Fibroblast of skin of left biceps (primary cell): ENCODE data around the gene MEA1.
"Not testable (repeated sequence)": the region's sequence is repeated elsewhere in the genome, so short reads cannot be mapped to it uniquely, and the experiment has no call there.

Experiments
- DNase-seq, 2 experiments: peaks; one replicate each; pipeline ENCODE4 v3.0.0-alpha.2; 2013; ENCODE audit warnings: low read depth in 2 of 2

The MEA1 gene

GRCh38 chr6:43013843-43014433, at the start of gene MEA1, which contains the start of gene KLHDC3:
MEA1 (minus strand) TSS chr6:43013946; CDS start chr6:43013813, 133 bp downstream.
KLHDC3 (plus strand) TSS chr6:43014249; CDS start chr6:43017193, 2,944 bp downstream.
- DNase-seq = peak; percentile 99

DNA sequence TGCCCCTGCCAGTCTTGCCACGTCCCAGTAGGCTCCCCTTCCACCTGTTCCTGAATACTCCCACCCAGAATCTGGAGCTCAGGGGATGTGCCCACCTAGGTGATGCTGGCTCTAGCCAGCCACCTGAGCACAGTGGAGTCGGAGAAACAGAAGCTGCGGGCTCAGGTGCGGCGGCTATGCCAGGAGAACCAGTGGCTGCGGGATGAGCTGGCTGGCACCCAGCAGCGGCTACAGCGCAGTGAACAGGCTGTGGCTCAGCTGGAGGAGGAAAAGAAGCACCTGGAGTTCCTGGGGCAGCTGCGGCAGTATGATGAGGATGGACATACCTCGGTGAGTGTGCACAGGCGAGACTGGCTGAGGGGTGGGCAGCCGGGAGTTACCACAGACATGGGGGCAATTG, 49.1 kb upstream of the MEA1 start:
- DNase-seq = no peak

DNA sequence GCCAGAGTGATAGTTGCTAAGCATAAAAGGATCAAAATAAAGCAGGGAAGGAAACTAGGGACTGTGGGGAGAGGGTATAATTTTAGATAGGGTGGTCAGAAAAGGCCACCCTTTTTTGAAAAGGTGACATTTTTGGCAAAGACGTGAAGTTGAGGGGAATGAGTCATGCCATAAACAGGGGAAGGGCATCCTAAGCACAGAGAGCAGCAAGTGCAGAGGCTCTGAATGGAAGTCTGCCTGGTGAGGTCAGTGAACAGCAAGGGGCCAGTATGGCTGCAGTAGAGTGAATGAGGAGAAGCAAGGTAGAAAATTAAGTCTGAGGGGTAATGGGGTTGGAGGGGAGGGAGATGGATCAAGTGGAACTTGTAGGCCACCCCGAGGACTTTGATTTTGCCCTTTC, 48.1 kb upstream of the MEA1 start:
- no peak for DNase-seq

GRCh38 chr6:43060755-43061633, 47.2 kb upstream of the MEA1 start:
- no peak for DNase-seq

DNA sequence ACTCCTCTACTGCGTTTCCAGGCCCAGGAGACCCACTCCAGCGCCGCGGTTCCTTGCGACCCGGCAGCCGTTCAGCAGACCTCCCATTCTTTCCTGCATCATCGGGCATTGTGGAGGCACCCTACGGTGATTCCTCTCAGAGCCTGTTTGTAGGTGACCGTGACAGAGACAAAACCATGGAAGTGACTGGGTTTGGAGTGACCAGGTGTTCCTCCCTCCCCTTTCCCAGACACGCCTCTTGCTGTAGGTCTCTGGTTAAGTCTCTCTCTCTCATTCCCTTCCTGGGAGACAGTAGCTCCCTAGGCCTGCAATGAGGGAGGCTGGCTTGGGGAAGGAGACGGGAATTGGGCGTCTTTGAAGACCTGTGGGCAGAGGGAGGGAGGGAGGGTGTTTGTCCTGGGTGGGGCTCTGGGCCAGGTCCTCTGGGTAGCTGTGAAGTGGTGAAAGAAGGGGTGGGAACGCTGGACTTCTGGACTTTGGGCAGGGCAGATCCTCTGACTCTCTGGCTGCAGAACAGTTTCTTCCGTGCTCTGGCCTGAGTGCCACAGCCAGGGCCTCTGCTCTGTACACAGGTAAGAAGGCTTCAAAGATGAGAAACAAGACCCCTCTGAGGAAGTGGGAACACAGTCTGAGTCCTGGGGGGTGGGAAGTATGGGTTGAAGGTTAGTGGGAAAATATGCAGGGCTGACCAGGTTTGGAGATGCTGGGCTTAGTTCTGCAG, 46.4 kb upstream of the MEA1 start:
- DNase-seq = no peak

GRCh38 chr6:43059168-43060033, 45.7 kb upstream of the MEA1 start, which contains the start of the genes KLC4 and MRPL2:
KLC4 (plus strand) TSS chr6:43059631; CDS start chr6:43061336, 1,705 bp downstream.
MRPL2 (minus strand) TSS chr6:43059434; CDS start chr6:43059381, 53 bp downstream.
- DNase-seq = peak; percentile 94 to 95

- no peak for DNase-seq
Observed at GRCh38 chr6:43058531-43058930, 44.8 kb upstream of the MEA1 start.

DNA sequence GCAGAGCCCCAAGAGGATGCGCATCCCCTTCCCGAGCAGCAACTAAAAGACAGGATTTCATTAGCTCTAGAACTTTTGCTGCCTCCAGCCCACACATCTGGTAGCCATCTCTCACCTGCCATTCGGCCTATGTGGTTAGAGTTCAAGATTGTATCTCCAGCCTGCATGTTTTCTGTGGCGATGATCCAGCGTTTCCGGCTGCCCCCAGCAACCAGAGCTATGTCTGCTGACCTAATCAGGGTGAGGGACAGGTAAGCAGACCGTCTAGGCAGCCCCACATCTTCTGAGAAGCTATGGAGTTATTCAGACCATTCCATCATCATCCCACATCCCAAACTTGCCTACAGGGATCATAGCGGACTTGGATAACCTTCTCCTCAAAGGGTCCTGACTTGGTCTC, 42.2 kb upstream of the MEA1 start:
- DNase-seq = no peak

DNA sequence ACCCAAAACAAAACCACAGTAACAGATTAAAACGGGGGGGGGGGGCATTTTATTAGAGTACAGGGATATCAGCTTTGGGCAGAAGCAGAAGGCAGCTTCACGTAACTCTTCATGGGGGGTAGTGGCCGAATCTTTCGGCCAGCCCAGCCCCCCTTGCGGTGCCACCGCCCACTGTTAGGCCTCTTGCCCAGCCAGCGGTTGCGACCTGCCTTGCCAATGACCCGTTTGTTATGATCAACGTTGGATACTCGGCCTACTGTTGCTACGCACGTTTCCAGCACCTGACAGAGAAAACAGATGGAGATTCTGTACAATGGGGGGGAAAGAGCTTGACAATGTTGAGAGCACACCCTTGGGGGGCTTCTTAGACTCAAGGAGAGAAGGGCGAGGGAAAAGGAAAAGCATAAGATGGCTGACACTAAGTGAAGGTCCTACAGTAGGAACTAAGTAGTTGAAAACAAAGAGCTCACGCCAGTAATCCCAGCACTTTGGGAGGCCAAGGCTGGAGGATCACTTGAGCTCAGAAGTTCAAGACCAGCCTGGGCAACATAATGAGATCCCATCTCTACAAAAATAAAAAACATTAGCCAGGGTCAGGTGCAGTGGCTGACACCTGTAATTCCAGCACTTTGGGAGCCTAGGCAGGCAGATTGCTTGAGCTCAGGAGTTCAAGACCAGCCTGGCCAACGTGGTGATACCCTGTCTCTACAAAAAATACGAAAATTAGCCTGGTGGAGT, 40.6 kb upstream of the MEA1 start:
- DNase-seq = no peak

DNA sequence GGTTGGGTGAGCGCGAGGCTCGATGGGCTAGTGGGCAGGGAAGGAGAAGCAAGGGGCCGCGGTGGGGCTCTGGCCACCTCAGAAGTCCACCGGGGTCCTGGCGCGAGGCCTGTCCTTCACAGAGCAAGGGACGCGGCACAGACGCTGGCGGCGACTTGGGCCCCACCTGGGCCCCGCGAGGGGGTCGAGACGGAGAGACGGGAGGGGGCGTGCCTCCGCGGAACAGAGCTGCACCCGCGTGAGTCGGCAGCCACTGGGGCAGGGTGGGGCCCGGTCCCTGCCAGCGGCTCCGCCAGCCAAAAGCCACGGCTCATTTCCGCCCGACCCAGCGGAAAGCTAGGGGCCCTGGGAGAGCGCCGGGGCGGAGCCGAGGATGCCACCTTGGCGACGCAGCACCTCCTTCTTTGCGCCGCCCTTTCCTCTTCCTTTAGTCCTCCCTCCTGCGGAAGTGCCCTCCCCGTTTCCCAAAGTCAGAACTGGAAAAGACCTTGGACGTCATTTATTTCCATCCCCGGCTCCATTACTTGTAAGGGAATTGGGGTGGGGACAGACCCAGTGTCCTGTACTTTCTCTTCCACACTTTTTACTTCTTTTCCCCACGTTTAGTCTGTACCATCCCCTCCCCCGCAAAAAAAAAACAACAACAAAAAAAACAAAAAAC, 39.9 kb upstream of the MEA1 start, which contains the start of gene CUL7:
TSS of gene CUL7 (minus strand) at position 307 of the 661 bp plus-strand sequence. CDS start 1,063 bp downstream, outside the sequence.
- peak; percentile 87 for DNase-seq

GRCh38 chr6:43052842-43053544, 39.2 kb upstream of the MEA1 start:
- no peak for DNase-seq

DNA sequence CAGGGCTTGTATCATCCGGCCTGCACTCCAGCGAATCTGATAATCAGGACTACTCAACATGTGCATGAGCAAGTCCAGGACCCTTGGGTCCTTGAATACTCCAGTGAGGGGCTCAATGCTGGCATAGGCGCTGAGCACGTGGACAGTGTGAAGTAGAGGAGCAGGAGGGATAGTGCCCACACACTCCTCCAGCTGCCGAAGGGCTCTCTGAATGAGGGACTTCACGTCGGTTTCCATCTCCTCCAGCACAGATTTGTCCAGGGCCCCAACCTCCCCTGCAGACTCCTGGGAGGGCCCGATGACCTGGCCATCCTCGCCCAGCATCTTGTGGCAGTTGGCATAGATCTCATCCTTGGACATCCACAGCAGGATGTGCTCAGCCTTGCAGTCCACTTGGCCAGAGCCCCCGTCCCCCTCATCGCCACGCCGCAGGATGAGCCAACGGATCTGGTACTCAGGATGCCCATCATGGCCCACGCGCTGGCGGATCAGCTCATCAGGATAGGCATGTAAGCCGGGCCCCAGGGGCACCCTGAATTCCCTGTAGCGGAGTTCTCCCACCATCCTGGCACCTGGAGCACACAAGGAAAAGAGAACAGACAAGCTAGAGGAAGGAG, 38.6 kb upstream of the MEA1 start:
- DNase-seq = no peak

GRCh38 chr6:43050981-43051380, 37.2 kb upstream of the MEA1 start:
- DNase-seq = no peak

DNA sequence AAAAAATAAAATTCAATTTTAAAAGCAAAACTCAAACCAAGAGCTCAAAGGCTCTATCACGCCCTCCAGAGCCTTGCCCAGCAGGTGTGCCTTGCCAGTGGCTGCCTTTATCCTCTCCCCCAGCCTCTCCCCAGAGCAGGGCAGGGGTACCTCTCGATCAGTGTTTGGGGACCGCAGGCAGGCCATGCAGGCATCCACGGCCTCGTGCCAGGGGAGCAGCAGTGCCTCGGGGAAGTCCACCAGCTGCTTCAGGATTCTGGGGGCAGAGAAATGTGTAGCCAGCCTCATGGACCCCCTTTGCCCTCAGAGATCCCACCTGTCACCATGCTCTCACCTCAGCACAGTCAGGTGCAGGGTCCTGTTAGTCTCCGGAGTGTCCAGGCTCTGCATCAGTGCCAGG, 34.3 kb upstream of the MEA1 start:
- DNase-seq = no peak

DNA sequence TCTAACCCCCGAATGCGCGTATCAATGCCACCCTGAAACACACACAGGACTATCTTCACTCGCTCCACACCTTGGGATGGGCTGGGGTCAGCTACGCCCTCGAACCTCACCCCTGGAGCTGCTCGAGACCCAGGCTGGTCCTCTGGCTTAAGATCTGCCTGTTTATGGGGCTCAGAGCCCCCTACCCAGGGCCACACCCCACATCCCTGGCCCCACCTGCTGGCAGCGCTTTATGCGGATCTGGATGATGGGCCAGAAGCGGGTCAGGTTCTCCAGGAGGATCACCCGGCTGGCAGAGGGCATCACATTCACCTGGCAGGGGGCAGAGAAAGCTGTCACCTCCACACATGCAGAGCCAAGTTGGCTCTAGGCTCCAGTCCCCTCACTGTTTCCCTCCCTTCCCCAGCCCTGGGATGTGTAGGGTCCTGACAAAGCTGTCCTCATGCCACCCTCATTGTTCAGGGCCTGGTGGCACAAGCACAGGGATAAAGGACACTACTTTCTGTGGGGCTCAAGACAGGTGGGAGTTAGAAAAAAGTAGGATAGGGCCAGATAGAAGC, 31.7 kb upstream of the MEA1 start:
- no peak for DNase-seq

GRCh38 chr6:43043310-43043709, 29.6 kb upstream of the MEA1 start:
- DNase-seq = no peak

DNA sequence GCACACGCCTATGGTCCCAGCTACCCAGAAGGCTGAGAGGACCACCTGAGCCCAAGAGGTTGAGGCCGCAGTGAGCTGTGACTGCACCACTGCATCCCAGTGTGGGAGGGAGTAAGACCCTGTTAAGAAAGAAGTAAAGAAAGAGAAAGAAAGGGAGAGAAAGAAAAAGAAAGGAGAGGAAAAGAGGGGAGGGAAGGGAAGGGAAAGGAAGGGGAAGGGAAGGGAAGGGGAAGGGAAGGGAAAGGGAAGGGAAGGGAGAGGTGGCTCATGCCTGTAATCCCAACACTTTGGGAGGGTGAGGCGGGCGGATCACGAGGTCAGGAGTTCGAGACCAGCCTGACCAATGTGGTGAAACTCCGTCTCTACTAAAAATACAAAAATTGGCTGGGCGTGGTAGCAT, 27.7 kb upstream of the MEA1 start:
- DNase-seq = not testable (repeated sequence)

DNA sequence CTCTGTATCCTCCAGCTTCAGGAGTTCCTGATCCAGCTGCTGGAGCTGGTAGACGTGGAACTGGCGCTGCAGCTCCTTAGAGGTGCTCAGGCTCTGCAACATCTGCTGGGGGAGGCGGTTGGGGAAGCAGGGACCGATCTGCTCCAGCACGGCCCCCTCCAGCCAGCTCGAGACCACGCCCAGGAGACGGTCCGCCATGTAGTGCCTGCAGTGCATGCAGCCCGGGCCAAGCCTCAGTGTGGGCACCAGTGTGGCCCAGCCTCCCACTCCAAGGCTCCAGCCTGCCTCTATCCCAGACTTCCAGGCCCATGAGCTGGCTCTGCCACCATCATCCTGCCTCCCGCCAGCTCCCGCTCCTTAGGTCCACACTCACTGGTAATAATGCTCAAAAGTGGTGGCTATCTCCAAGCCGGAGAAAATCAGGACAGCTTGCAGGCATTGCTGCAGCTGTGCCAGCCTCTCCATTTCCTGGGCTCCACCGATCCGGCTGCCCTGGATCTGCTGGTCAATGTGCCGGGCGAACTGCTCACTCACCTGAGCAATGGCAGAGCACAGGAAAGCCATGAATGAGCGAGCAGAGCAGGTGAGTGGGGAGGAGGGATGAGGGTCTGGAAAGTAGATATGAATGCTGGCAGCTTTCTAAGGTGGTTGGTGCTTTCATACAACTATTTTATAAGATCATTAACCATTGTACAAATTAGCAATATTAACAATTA, 27.0 kb upstream of the MEA1 start:
- no peak for DNase-seq
